Mucosa of stomach (tissue), 1 donor: Measurements from ENCODE around the gene DIP2B.

Source experiments
- H3K27me3 ChIP-seq: one replicate; pipeline ENCODE4 v1.7.0; 2013; ENCODE audit warnings: mild to moderate bottlenecking, low read length; ENCODE audit not compliant: control insufficient read depth, insufficient read depth
- H3K36me3 ChIP-seq: one replicate; pipeline ENCODE4 v1.7.0; 2013; ENCODE audit warnings: low read length; ENCODE audit not compliant: control insufficient read depth, insufficient read depth
- H3K4me1 ChIP-seq: one replicate; pipeline ENCODE4 v1.7.0; 2013; ENCODE audit warnings: mild to moderate bottlenecking, low read length; ENCODE audit not compliant: control insufficient read depth, insufficient read depth
- H3K4me3 ChIP-seq: one replicate; pipeline ENCODE4 v1.7.0; 2013; ENCODE audit warnings: low read length
- H3K9ac ChIP-seq: one replicate; pipeline ENCODE4 v1.7.0; 2013; ENCODE audit warnings: mild to moderate bottlenecking, low read length, moderate library complexity
- H3K9me3 ChIP-seq: one replicate; pipeline ENCODE4 v1.7.0; 2013; ENCODE audit warnings: mild to moderate bottlenecking, low read length, moderate library complexity; ENCODE audit not compliant: control insufficient read depth
- donor health status: Pancreatic carcinoma.

Gene DIP2B

GRCh38 chr12:50557421-50557820, 52.6 kb downstream of the DIP2B start:
- Histone ChIP-seq H3K36me3 (no peaks in the 10 kb centered on the region), H3K4me3 (no peak overlapping the region), H3K9me3 (no peaks in the 10 kb centered on the region), H3K9ac (no peak overlapping the region), H3K4me1 (peaks cover 23% of the 10 kb centered on the region), H3K27me3 (no peaks in the 10 kb centered on the region)

GRCh38 chr12:50558970-50559369, 54.2 kb downstream of the DIP2B start:
- no peaks in the 10 kb centered on the region for H3K36me3 ChIP-seq
- peaks cover 25% of the 10 kb centered on the region for H3K4me1 ChIP-seq
- H3K9ac ChIP-seq, result no peak overlapping the region
- H3K4me3 ChIP-seq, result no peak overlapping the region
- no peaks in the 10 kb centered on the region for H3K9me3 ChIP-seq
- H3K27me3 ChIP-seq, result no peaks in the 10 kb centered on the region

- Histone ChIP-seq H3K4me3 (no peak overlapping the region), H3K9me3 (no peaks in the 10 kb centered on the region), H3K9ac (no peak overlapping the region), H3K36me3 (no peaks in the 10 kb centered on the region), H3K4me1 (peaks cover 21% of the 10 kb centered on the region), H3K27me3 (no peaks in the 10 kb centered on the region)
These were observed 58.0 kb downstream of the DIP2B start for GRCh38 chr12:50562520-50563433.

- Histone ChIP-seq H3K9me3 (no peaks in the 10 kb centered on the region), H3K27me3 (no peaks in the 10 kb centered on the region), H3K4me3 (no peak overlapping the region), H3K36me3 (no peaks in the 10 kb centered on the region), H3K9ac (no peak overlapping the region), H3K4me1 (peaks cover 27% of the 10 kb centered on the region)
These were observed 58.6 kb downstream of the DIP2B start for GRCh38 chr12:50563434-50563787.

- H3K9ac ChIP-seq, result no peak overlapping the region
- H3K27me3 ChIP-seq, result no peaks in the 10 kb centered on the region
- no peak overlapping the region for H3K4me3 ChIP-seq
- H3K4me1 ChIP-seq, result peaks cover 37% of the 10 kb centered on the region
- H3K9me3 ChIP-seq, result no peaks in the 10 kb centered on the region
- H3K36me3 ChIP-seq, result no peaks in the 10 kb centered on the region
These were observed 59.6 kb downstream of the DIP2B start for GRCh38 chr12:50564237-50564947.

- Histone ChIP-seq H3K36me3 (no peaks in the 10 kb centered on the region), H3K4me1 (peaks cover 39% of the 10 kb centered on the region), H3K9ac (no peak overlapping the region), H3K27me3 (no peaks in the 10 kb centered on the region), H3K4me3 (no peak overlapping the region), H3K9me3 (no peaks in the 10 kb centered on the region)
These were observed 60.1 kb downstream of the DIP2B start for GRCh38 chr12:50564948-50565297.

- H3K4me1 ChIP-seq, result peaks cover 43% of the 10 kb centered on the region
- H3K27me3 ChIP-seq, result no peaks in the 10 kb centered on the region
- no peaks in the 10 kb centered on the region for H3K36me3 ChIP-seq
- H3K9ac ChIP-seq, result no peak overlapping the region
- no peaks in the 10 kb centered on the region for H3K9me3 ChIP-seq
- no peak overlapping the region for H3K4me3 ChIP-seq
These were observed 61.3 kb downstream of the DIP2B start for GRCh38 chr12:50566066-50566465.

- H3K4me1 ChIP-seq, result peaks cover 35% of the 10 kb centered on the region
- H3K9ac ChIP-seq, result peak overlapping the region; percentile 31
- H3K36me3 ChIP-seq, result no peaks in the 10 kb centered on the region
- H3K9me3 ChIP-seq, result no peaks in the 10 kb centered on the region
- H3K4me3 ChIP-seq, result no peak overlapping the region
- H3K27me3 ChIP-seq, result no peaks in the 10 kb centered on the region
These were observed 63.1 kb downstream of the DIP2B start for GRCh38 chr12:50567926-50568325.

GRCh38 chr12:50568338-50569091, 63.7 kb downstream of the DIP2B start:
- no peaks in the 10 kb centered on the region for H3K9me3 ChIP-seq
- H3K4me3 ChIP-seq, result no peak overlapping the region
- no peaks in the 10 kb centered on the region for H3K36me3 ChIP-seq
- H3K9ac ChIP-seq, result peak overlapping the region; percentile 31
- H3K27me3 ChIP-seq, result no peaks in the 10 kb centered on the region
- peaks cover 36% of the 10 kb centered on the region for H3K4me1 ChIP-seq

- no peak overlapping the region for H3K4me3 ChIP-seq
- H3K9ac ChIP-seq, result no peak overlapping the region
- no peaks in the 10 kb centered on the region for H3K9me3 ChIP-seq
- H3K4me1 ChIP-seq, result peaks cover 36% of the 10 kb centered on the region
- no peaks in the 10 kb centered on the region for H3K27me3 ChIP-seq
- H3K36me3 ChIP-seq, result no peaks in the 10 kb centered on the region
These were observed 64.5 kb downstream of the DIP2B start for GRCh38 chr12:50569321-50569720.

- Histone ChIP-seq H3K4me1 (peaks cover 39% of the 10 kb centered on the region), H3K36me3 (no peaks in the 10 kb centered on the region), H3K27me3 (no peaks in the 10 kb centered on the region), H3K9ac (no peak overlapping the region), H3K9me3 (no peaks in the 10 kb centered on the region), H3K4me3 (no peak overlapping the region)
These were observed 65.1 kb downstream of the DIP2B start for GRCh38 chr12:50569876-50570275.

- no peak overlapping the region for H3K4me3 ChIP-seq
- H3K9ac ChIP-seq, result no peak overlapping the region
- no peaks in the 10 kb centered on the region for H3K9me3 ChIP-seq
- H3K4me1 ChIP-seq, result peaks cover 47% of the 10 kb centered on the region
- no peaks in the 10 kb centered on the region for H3K27me3 ChIP-seq
- H3K36me3 ChIP-seq, result no peaks in the 10 kb centered on the region
These were observed 67.0 kb downstream of the DIP2B start for GRCh38 chr12:50571786-50572185.
